ENCODE results near the gene CSN2. TPM values are rescaled to one million over a fixed set of nuclear protein-coding genes. Genes with fewer than 3 reads are reported as not detected.

The CSN2 gene, protein sequence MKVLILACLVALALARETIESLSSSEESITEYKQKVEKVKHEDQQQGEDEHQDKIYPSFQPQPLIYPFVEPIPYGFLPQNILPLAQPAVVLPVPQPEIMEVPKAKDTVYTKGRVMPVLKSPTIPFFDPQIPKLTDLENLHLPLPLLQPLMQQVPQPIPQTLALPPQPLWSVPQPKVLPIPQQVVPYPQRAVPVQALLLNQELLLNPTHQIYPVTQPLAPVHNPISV
- not detected in 2 replicates for total RNA-seq

DNA sequence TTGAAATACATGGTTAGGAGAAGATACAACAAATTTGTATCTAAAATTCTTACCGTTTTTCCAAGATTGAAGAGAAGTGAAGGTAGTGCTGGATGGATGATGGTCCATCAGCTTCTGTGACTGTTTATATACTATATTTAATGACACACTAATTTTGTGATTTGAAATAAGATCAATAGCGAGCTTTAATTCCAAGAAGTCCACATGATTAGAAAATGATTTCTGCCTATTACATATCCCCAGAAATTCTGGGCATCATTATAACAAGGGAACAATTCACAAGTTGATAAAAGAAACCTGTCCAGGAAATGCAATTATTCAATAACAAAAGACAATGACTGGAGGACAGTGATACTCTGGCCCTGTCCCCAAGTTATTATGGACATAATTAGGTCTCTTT, at the start of gene CSN2:
Gene CSN2, minus strand, starts transcription at position 101 of the 400 bp plus-strand sequence. CDS start 4,733 bp downstream, outside the sequence.
- H3K27me3 ChIP-seq (ENCODE audit: insufficient read depth, low read length), result no peaks in the 10 kb centered on the region
- TF ChIP-seq, protein P1, sequence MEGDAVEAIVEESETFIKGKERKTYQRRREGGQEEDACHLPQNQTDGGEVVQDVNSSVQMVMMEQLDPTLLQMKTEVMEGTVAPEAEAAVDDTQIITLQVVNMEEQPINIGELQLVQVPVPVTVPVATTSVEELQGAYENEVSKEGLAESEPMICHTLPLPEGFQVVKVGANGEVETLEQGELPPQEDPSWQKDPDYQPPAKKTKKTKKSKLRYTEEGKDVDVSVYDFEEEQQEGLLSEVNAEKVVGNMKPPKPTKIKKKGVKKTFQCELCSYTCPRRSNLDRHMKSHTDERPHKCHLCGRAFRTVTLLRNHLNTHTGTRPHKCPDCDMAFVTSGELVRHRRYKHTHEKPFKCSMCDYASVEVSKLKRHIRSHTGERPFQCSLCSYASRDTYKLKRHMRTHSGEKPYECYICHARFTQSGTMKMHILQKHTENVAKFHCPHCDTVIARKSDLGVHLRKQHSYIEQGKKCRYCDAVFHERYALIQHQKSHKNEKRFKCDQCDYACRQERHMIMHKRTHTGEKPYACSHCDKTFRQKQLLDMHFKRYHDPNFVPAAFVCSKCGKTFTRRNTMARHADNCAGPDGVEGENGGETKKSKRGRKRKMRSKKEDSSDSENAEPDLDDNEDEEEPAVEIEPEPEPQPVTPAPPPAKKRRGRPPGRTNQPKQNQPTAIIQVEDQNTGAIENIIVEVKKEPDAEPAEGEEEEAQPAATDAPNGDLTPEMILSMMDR (IDR thresholded peaks at IDR 0.05; ENCODE audit: extremely low read depth, low read depth, low read length), result no peak
- no peaks in the 10 kb centered on the region for H3K79me2 ChIP-seq (ENCODE audit: insufficient read depth, low read length)
- no peaks in the 10 kb centered on the region for H4K20me1 ChIP-seq (ENCODE audit: insufficient read depth, low read length)
- H3K4me1 ChIP-seq (ENCODE audit: insufficient read depth, low read length), result no peaks in the 10 kb centered on the region
- H2AFZ ChIP-seq (ENCODE audit: low read length), result no peak within 1 kb of the TSS
- H3K4me3 ChIP-seq (ENCODE audit: insufficient read depth, low read length), result no peak within 1 kb of the TSS
- DNase-seq (ENCODE audit: insufficient read length, low spot score, missing footprints), result no peak
- no peaks in the 10 kb centered on the region for H3K36me3 ChIP-seq (ENCODE audit: insufficient read depth, low read length)
- no peak within 1 kb of the TSS for H3K4me2 ChIP-seq (ENCODE audit: insufficient read depth, low read length)
- H3K27ac ChIP-seq (ENCODE audit: low read depth, low read length), result no peak within 1 kb of the TSS
- H3K9me3 ChIP-seq (ENCODE audit: low read depth, low read length), result no peaks in the 10 kb centered on the region

DNA sequence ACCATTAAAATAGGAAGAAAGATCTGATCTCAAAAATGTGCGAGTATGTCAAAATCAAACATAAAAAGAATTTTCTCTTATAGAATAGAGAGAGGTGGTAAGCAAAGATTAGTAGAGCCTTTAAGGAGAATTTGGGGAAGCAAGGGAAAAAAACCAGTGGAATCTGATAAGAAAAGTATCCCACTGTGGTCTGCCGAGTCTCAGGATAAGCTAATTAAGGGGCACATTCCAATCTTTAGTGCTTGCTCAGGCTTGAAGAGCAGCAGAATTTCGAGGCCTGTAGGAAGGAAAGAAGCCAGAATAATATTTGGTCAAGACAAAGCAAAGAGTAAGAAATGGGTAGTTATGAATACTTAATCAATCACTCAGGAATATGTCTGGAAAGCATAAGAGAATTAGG, 43.2 kb upstream of the CSN2 start:
- Histone ChIP-seq H3K27me3 (ENCODE audit: insufficient read depth, low read length) (no peaks in the 10 kb centered on the region), H3K36me3 (ENCODE audit: insufficient read depth, low read length) (no peaks in the 10 kb centered on the region), H3K4me2 (ENCODE audit: insufficient read depth, low read length) (no peak overlapping the region), H2AFZ (ENCODE audit: low read length) (no peak overlapping the region), H3K27ac (ENCODE audit: low read depth, low read length) (no peak overlapping the region), H3K79me2 (ENCODE audit: insufficient read depth, low read length) (no peaks in the 10 kb centered on the region), H4K20me1 (ENCODE audit: insufficient read depth, low read length) (no peaks in the 10 kb centered on the region), H3K4me1 (ENCODE audit: insufficient read depth, low read length) (no peaks in the 10 kb centered on the region), H3K9me3 (ENCODE audit: low read depth, low read length) (no peaks in the 10 kb centered on the region), H3K4me3 (ENCODE audit: insufficient read depth, low read length) (no peak overlapping the region)
- TF ChIP-seq, protein P1 (IDR thresholded peaks at IDR 0.05; ENCODE audit: extremely low read depth, low read depth, low read length), result no peak
- DNase-seq (ENCODE audit: insufficient read length, low spot score, missing footprints), result no peak

DNA sequence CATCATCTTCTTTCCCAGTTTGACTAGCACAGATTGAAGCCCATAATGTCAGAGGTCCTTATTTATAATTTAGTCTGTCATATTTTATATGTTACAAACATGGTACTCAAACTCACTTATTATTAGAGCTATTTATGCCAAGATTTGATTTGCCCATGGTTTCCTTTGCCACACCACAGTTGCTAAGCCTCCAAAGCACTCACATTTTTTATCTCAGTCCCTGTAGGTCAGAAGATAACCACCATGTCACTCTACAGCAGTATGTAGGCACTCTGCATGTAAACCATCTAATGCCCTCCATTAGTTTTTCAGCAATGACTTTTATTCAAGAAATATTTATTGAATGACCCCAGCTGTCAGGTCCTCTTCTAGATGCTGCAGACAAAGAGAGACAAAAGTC, 37.0 kb upstream of the CSN2 start:
- Histone ChIP-seq H3K4me2 (ENCODE audit: insufficient read depth, low read length) (no peak overlapping the region), H3K27me3 (ENCODE audit: insufficient read depth, low read length) (no peaks in the 10 kb centered on the region), H3K27ac (ENCODE audit: low read depth, low read length) (no peak overlapping the region), H3K9me3 (ENCODE audit: low read depth, low read length) (no peaks in the 10 kb centered on the region), H2AFZ (ENCODE audit: low read length) (no peak overlapping the region), H3K36me3 (ENCODE audit: insufficient read depth, low read length) (no peaks in the 10 kb centered on the region), H3K4me1 (ENCODE audit: insufficient read depth, low read length) (no peaks in the 10 kb centered on the region), H3K79me2 (ENCODE audit: insufficient read depth, low read length) (no peaks in the 10 kb centered on the region), H3K4me3 (ENCODE audit: insufficient read depth, low read length) (no peak overlapping the region), H4K20me1 (ENCODE audit: insufficient read depth, low read length) (no peaks in the 10 kb centered on the region)
- TF ChIP-seq, protein P1 (IDR thresholded peaks at IDR 0.05; ENCODE audit: extremely low read depth, low read depth, low read length), result no peak
- no peak for DNase-seq (ENCODE audit: insufficient read length, low spot score, missing footprints)

DNA sequence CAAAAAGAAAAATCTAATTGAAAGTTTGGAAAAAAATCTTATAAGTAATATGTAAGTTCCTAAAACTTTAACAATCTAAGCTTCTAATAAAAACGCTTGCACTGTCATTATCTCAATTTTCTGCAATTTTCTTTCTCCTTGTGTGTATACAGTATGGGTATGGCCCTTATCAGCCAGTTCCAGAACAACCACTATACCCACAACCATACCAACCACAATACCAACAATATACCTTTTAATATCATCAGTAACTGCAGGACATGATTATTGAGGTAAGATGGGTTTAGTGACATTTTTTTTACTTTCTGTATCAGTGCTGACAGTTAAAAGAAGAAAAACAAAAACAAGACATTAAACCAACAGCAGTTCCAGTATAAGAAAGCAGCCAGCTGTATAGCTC, 35.2 kb upstream of the CSN2 start:
- Histone ChIP-seq H3K27me3 (ENCODE audit: insufficient read depth, low read length) (no peaks in the 10 kb centered on the region), H3K27ac (ENCODE audit: low read depth, low read length) (no peak overlapping the region), H3K79me2 (ENCODE audit: insufficient read depth, low read length) (no peaks in the 10 kb centered on the region), H3K4me2 (ENCODE audit: insufficient read depth, low read length) (no peak overlapping the region), H2AFZ (ENCODE audit: low read length) (no peak overlapping the region), H4K20me1 (ENCODE audit: insufficient read depth, low read length) (no peaks in the 10 kb centered on the region), H3K4me3 (ENCODE audit: insufficient read depth, low read length) (no peak overlapping the region), H3K9me3 (ENCODE audit: low read depth, low read length) (no peaks in the 10 kb centered on the region), H3K36me3 (ENCODE audit: insufficient read depth, low read length) (no peaks in the 10 kb centered on the region), H3K4me1 (ENCODE audit: insufficient read depth, low read length) (no peaks in the 10 kb centered on the region)
- TF ChIP-seq, protein P1 (IDR thresholded peaks at IDR 0.05; ENCODE audit: extremely low read depth, low read depth, low read length), result no peak
- no peak for DNase-seq (ENCODE audit: insufficient read length, low spot score, missing footprints)
